Fibroblast of skin of right biceps (primary cell): ENCODE data around the gene APBB3.

Experiments
- DNase-seq: peaks from one replicate; pipeline ENCODE4 v3.0.0-alpha.2; 2013

APBB3 gene

DNA sequence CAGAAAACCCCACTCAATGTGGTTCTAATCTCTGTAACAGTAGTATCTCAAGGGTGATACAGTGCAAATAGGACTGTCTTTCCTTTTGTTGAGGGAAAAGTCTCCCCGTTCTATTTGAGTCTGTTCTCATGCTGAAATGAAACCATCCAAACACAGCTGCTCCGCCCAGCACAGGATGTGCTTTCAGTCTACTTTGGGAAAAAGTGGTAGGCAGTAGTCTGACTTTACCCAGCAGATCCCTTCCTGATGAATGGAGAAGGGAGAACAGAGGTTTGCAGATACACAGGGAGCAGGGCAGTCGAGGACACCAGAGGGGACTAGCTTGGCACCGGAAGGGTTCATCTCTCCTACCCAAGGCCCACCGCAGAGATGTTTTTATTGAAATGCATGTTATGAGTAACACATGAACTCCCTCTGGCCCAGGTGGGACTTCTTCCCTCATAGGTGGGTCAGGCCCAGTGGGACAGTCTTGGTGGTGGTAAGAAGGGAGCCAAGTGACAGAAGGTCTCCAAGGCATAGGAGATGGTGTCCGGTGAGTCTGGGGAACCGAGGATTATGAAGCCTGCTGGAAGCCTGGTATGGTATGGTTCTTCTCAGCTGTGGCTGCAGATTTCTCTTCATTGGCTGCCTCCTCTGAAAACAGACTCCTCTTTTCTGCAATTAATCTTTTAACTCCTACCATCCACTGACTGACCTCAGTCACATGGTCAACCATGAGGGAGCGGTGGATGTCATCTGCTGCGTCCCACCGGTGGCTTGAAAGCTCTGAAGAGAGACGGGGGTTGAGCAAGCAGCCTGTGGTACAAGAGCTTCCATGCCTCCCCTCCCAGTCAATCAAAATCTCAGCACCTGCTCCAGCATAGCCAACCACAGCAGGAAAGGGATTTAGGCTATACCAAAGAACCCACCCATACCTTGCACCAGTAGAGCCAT is 14.0 kb downstream of the APBB3 start:
- DNase-seq, result no peak

DNA sequence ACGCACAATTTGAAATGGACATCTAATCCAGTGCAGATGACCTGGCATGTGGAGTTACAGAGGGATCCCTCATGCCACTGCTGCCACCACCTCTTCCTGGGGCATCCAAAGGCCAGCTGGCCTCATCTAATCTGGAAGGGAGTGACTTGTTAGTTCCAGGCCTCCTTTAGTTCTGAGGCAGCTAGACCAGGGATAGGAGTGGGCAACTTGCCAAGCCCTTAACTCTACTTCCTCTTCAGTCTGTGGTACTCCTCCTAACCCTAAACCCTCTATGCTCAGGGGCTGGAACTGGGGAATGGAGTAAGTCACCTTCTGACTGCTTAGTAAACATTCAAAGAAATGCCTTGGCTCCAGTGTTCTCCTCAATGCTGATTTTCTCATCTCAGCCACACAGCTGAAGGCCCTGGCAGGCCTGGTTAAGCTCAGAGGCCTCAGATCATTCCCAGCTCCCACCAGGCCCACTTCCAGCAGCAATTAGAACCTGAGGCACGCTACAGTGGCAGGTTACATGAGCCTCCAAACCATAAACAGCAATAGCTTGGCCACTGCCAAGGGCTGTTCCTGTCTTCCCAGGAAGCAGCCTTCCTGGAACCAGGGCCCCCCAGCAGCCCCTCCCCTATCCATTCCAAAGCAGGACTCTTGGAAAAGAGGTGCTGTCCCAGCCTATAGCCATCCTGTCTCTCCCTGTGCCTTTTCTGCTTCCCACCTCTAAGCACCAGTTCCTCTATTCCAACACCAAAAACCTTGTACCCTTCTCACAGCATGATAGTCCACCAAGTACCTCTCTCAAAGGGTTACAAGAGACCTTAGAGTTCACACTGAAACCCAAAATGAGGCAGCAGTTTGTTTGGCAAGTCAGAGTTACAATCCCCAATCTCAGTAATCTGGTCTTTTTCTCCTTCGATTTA is 14.9 kb downstream of the APBB3 start:
- DNase-seq, result peak; percentile 17

DNA sequence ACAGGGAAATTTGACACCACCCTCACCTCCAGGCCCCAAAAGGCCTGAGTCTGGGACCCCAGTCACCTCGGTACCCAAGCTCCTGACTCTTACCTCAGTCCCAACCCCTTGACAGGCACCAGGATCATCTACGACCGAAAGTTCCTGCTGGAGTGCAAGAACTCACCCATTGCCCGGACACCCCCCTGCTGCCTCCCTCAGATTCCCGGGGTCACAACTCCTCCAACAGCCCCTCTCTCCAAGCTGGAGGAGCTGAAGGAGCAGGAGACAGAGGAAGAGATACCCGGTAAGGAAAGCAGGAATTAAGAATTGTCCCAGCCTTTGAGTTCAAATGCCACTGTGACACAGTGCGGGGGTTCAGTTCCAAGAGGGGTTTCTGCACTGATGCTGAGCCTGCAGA is 15.6 kb downstream of the APBB3 start:
- DNase-seq, result no peak

DNA sequence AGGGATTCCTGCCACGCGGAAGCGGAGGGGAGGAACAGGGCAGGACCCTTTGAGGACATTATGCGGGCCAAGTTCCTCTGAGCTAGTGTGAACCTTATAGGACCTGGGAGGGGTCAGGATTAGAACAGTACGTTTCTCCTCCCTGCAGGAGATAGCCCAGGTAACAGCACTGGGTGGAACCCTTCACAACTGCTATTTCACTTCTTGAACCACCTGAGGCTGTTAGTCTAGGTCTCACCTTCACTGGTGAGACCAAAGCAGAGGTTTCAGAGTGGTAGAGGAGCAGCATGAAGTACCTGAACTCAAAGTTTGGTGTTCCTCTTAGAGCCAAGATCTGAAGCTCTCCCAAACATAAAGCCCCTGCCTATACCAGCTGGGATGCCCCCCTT is 16.1 kb downstream of the APBB3 start:
- DNase-seq, result no peak

DNA sequence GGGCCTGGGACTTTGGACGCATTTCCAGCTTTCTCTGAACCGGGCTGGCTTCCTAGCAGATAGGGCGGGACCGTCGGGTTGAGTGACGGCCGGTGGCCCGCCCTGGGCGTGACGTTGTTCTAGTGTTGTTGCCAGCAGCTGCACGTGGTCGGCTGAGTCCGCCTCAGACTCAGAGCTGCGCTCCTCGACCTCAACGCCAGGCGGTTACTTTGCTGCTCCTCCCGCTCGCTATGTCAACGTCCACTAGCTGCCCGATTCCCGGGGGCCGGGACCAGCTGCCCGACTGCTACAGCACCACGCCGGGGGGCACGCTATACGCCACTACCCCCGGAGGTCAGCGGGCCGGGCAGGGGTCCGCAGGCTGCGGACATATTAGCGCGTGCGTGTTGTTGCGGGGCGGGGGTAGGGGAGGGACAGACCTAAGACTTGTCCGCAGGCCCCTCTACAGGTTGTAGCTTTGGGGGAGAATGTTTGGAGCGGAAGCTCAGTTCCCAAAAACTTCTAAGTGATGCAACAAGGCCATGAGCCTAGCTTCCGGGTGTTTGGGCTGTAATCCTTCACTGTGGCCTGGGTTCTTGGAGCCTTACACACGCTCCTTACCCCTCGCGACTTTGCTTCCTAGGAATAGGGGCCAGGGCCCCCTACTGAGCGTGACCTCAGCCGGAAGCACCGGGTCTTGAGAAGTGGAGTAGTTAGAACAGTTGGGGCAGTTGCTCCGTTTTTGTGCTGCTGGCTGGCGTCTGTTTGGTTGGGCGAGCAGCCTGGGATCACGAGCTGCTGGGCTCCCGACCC is 16.7 kb downstream of the APBB3 start, which contains the start of gene EIF4EBP3:
Gene EIF4EBP3, plus strand, starts transcription at position 155 of the 792 bp plus-strand sequence. Its CDS starts 76 bp downstream, at position 231.
- peak; percentile 91 for DNase-seq

DNA sequence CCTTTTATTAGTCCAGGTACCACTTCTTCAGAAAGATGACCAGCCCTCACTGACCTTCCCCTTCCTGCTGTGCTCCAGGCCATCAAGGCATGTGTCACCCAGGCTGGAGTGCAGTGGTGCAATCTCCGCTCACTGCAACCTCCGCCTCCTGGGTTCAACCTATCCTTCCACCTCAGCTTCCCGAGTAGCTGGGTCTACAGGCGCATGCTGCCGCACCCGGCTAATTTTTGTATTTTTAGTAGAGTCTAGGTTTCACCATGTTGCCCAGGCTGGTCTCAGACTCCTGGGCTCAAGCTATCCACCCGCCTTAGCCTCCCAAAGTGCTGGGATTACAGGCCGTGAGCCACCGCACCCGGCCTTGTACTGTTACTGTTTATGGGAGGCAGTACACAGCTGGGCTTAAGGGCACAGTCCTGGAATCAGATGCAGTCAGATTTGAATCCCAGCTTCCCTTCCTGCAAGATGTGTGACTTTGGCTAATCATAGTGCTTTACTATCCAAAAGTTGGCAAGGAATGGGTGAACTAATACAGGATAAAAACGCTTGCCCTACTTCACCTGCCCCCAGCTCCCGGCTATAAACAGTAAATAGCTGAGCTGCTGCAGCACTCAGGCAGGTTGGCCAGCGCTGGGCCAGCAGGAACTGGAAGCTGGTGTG is 17.4 kb downstream of the APBB3 start:
- no peak for DNase-seq

DNA sequence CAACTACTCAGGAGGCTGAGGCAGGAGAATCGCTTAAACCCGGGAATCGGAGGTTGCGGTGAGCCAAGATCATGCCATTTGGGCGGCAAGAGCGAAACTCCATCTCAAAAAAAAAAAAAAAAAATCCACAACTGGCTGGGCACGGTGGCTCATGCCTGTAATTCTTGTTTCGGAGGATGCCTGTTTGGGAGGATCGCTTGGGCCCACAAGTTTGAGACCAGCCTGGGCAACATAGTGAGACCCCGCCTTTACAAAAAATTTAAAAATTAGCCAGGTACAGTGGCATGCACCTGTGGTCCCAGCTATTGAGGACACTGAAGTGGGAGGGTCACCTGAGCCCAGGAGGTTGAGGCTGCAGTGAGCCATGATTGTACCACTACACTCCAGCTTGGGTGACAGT is 18.8 kb downstream of the APBB3 start:
- no peak for DNase-seq

DNA sequence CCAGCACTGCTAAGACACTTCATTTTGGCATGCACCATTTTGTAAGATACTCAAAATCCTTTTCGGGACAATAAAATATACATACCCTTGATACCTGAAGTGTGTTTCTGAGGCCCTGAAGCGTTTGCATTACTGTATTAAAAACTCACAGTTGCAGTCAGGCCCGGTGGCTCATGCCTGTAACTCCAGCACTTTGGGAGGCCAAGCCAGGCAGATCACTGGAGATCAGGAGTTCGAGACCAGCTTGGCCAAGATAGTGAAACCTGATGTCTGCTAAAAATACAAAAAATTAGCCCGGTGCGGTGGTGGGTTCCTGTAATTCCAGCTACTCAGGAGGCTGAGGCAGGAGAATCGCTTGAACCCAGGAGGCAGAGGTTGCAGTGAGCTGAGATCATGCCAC is 19.4 kb downstream of the APBB3 start:
- DNase-seq, result no peak

DNA sequence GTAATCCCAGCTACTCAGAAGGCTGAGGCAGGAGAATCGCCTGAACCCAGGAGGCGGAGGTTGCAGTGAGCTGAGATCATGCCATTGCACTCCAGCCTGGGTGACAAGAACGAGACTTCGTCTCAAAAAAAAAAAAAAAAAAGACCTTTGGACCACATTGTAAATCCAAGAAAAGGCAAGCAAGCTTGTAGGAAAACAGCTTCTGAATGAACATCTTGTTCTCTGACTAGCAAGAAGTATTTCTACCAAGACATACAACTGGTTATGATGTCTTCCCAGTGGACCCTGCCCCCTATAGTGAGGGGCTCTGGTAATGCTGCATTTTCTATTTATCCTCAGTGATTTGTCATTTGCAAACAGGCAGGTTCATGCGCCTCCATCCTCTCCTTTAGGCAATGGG is 21.4 kb downstream of the APBB3 start:
- DNase-seq, result no peak

DNA sequence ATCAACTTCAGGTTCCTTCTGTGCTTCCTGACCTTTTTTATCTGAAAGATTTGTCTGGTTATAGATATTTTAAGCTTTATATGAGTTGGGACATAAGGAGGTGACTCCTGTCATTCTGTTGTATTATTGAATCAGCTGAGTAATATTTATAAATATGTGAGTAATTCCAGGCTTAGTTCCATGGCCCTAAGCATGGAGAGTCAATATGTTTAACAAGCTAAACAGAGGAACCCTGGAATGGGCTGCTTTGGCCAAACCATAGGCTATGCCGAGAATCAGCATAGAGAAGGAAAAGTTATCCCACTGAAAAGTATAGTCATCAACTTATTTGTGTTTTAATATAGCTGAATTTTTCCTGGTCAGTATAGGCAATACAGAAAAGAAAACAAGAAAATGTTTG is 24.2 kb downstream of the APBB3 start:
- no peak for DNase-seq

DNA sequence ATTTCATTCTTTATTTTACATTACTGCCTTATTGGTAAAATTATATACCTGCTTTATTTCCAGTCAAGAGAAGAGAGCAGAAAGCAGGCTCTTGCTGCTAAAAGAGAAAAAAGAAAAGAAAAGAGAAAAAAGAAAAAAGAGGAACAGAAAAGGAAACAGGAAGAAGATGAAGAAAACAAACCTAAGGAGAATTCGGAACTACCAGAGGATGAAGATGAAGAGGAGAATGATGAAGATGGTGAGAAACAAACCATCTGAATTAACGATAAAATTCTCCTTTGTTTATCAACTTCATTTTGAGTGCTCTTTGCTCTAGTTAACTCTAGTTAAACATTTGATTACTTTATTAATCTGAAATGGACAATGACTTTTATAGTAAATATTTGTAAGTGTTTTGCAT is 40.4 kb downstream of the APBB3 start:
- DNase-seq, result no peak

DNA sequence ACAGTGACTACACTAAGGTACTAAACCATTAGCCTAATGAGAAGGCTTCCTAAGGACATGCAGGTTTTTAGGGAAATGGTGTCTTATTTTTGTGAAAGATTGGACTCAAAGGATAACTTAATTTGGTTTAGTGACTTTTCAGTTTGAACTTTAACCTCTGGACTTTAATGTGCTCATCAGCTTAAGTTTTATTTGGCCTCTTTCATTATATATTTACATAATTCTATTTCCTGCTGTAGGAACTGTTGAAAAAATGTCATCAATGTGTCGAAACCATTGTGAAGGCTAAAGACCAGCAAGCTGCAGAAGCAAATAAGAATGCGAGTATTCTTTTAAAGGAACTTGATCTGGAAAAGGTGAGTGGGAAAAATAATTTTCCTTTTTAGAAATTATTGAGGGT is 51.3 kb downstream of the APBB3 start:
- no peak for DNase-seq

DNA sequence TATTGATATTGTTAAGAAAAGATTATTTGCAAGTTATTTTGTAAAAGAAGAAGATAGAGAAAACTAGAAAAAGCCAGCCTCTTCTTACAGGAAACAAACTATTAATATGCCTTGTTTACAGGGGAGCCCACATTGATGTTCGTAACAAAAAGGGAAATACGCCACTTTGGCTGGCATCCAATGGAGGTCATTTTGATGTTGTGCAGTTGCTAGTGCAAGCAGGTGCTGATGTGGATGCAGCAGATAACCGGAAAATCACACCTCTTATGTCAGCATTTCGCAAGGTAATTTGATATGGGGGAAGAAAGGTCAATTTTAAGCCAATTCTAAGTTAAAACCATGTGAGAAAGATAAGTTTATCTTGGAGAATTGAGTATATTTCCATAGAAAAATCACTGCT is 54.5 kb downstream of the APBB3 start:
- DNase-seq, result no peak
